Stimulated activated CD8-positive, alpha-beta memory T cell treated with anti-CD3 and anti-CD28 coated beads, Interleukin-2, amount 100 ng/mL, for 48 hours (primary cell): ENCODE results near the gene DHCR24.

ENCODE experiments used
- DNase-seq, 2 donors: peaks; one replicate each; pipeline ENCODE4 v3.0.0-alpha.2; 2020; ENCODE audit warnings: low read depth in 2 of 2

Gene DHCR24

DNA sequence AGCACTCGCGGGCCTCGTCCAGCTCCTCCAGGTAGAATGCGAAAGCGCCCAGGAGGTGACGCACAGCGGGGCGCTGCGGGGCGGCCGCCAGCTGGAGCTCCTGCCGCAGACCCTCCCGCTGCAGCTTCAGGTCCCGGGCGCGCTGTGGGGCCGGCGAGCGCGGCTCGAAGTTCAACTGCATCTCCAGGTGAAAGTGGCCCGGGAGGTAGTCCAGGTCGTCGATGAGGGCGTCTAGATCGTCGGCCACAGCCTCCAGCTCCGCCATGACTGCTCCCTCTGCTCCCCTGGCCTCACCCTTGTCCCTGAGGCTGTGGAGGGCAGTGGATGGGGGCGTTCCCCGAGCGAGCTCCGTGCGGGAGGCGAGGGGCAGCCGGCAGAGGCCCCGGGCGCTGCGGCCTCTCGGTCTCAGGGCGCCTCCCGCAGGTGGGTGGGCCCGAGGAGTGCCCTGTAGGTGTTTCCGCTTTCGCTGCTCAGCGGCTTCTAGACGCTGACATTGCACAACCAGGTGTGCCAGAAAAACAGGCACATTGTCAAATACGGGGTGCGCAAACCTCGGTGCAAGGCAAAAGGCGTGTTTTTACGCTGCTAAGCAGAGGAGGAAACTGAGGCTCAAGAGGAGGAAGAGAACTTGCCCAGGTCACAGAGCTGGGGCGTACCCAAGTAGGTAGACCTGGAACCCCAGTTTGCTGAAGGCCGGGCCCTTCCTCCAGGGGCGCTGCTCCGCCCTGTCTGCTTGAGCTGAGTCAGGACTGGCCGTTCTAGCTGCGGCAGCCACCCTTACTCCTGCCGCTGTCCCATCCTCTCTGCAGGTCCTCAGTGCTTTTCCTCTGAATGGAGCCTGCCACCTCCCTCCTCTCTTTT lies 85.9 kb downstream of the DHCR24 start, which contains the start of gene TTC22:
Gene TTC22, minus strand, starts transcription at position 425 of the 861 bp plus-strand sequence. Its CDS starts 160 bp downstream, at position 265.
- DNase-seq, result peak; percentile 56 to 58

- no peak for DNase-seq
Observed at GRCh38 chr1:54800041-54800898, 86.7 kb downstream of the DHCR24 start.
